Keratinocyte (primary cell): ENCODE data around the gene FLT3. TPM values are rescaled to one million over a fixed set of nuclear protein-coding genes. Genes with fewer than 3 reads are reported as not detected.

Source experiments
- DNase-seq: peaks from one replicate; pipeline ENCODE4 v3.0.0-alpha.2; 2011; ENCODE audit warnings: low read depth, missing footprints, low spot score
- FAIRE-seq: peaks from 2 replicates; lab custom pipeline; 2011; peaks lifted over from hg19 to GRCh38; lab: Jason Lieb, UNC
- H2AFZ ChIP-seq: 2 replicates; pipeline ENCODE4 v1.6.0; 2012; ENCODE audit warnings: low read length, control low read depth, inconsistent platforms; ENCODE audit not compliant: control insufficient read depth
- H3K27ac ChIP-seq: 2 replicates; pipeline ENCODE4 v1.5.1; 2011; ENCODE audit warnings: low read length; ENCODE audit not compliant: control insufficient read depth, insufficient read depth
- H3K27me3 ChIP-seq: 3 replicates; pipeline ENCODE4 v1.6.0; 2011; ENCODE audit warnings: low read length; ENCODE audit not compliant: control insufficient read depth, insufficient read depth; ENCODE audit errors: extremely low read depth
- H3K36me3 ChIP-seq, 2 experiments: 2 replicates in 1 of 2; 3 replicates in 1 of 2; pipeline ENCODE4 v1.5.1; 2011; ENCODE audit warnings: low read length in 2 of 2, mild to moderate bottlenecking in 1 of 2; ENCODE audit not compliant: control insufficient read depth in 2 of 2, insufficient read depth in 2 of 2; ENCODE audit errors: extremely low read depth in 1 of 2
- H3K4me1 ChIP-seq: 3 replicates; pipeline ENCODE4 v1.5.1; 2011; ENCODE audit warnings: low read length; ENCODE audit not compliant: control insufficient read depth, insufficient read depth; ENCODE audit errors: extremely low read depth
- H3K4me2 ChIP-seq: 3 replicates; pipeline ENCODE4 v1.6.0; 2011; ENCODE audit warnings: low read depth, low read length; ENCODE audit not compliant: control insufficient read depth, insufficient read depth; ENCODE audit errors: extremely low read depth
- H3K4me3 ChIP-seq, 3 experiments: fragments of 200-600 bp in 1 of 3; sonication (generic) in 1 of 3; 2 replicates in 2 of 3; 3 replicates in 1 of 3; pipeline ENCODE4 v1.5.1; 2011 to 2016; ENCODE audit warnings: low read length in 3 of 3, mild to moderate bottlenecking in 3 of 3, control low read depth in 2 of 3, inconsistent platforms in 1 of 3, low read depth in 1 of 3, mixed read lengths in 1 of 3, mixed run types in 1 of 3, moderate library complexity in 1 of 3; ENCODE audit not compliant: control insufficient read depth in 2 of 3, insufficient read depth in 2 of 3; ENCODE audit errors: extremely low read depth in 1 of 3
- H3K79me2 ChIP-seq: 2 replicates; pipeline ENCODE4 v1.6.0; 2012; ENCODE audit warnings: low read length; ENCODE audit not compliant: control insufficient read depth, insufficient read depth
- H3K9ac ChIP-seq: 3 replicates; pipeline ENCODE4 v1.6.0; 2011; ENCODE audit warnings: low read length; ENCODE audit not compliant: control insufficient read depth, insufficient read depth; ENCODE audit errors: extremely low read depth
- H3K9me1 ChIP-seq: 3 replicates; pipeline ENCODE4 v1.6.0; 2011; ENCODE audit warnings: low read length; ENCODE audit not compliant: control insufficient read depth, insufficient read depth; ENCODE audit errors: extremely low read depth
- H3K9me3 ChIP-seq: 2 replicates; pipeline ENCODE4 v1.5.1; 2012; ENCODE audit warnings: low read depth, low read length; ENCODE audit not compliant: control insufficient read depth
- H4K20me1 ChIP-seq: 3 replicates; pipeline ENCODE4 v1.6.0; 2011; ENCODE audit warnings: low read length; ENCODE audit not compliant: control insufficient read depth, insufficient read depth; ENCODE audit errors: extremely low read depth
- CTCF ChIP-seq, 3 experiments: IDR thresholded peaks in 1 of 3; conservative IDR thresholded peaks in 1 of 3; optimal IDR thresholded peaks in 1 of 3; 2 replicates in 2 of 3; 3 replicates in 1 of 3; pipeline versions ENCODE3 to v1.5.1; 2011; ENCODE audit warnings: low read length in 3 of 3, mild to moderate bottlenecking in 3 of 3, moderate library complexity in 2 of 3, control low read depth in 1 of 3, inconsistent platforms in 1 of 3; ENCODE audit not compliant: insufficient read depth in 2 of 3; ENCODE audit errors: extremely low read depth in 1 of 3
- EZH2 ChIP-seq: IDR thresholded peaks from one replicate; pipeline ENCODE4 v1.6.1; 2012; ENCODE audit warnings: inconsistent platforms, mild to moderate bottlenecking, low read length, moderate library complexity
- dilution Hi-C: fragments of 300-500 bp; cut with MboI; formaldehyde crosslinking; loops from one replicate; pipeline ENCODE4 v1.7.0; 2020; ENCODE audit warnings: low sequenced_read_pairs; ENCODE audit not compliant: extremely low pct_ligation_motif_present
- polyA plus RNA-seq, 5 experiments: library from polyadenylated mRNA; depleted of rRNA in 3 of 5; stranded (reverse) in 3 of 5; stranded (forward) in 1 of 5; unstranded in 1 of 5; fragments of >200 nt; gene quantifications; 1 replicate in 1 of 5; 2 replicates in 3 of 5; 3 replicates in 1 of 5; pipeline versions ENCODE4 v1.2.1 to v1.2.3, GENCODE V29; 2011 to 2012; ENCODE audit warnings: missing spikeins in 2 of 5, low read depth in 1 of 5, low replicate concordance in 1 of 5

FLT3 gene
- polyA plus RNA-seq, 1 donor (not counting 4 experiments of a cell fraction or from before 2014, with no cell fraction given) = not detected

GRCh38 chr13:28012896-28013295, 87.5 kb downstream of the FLT3 start:
- H3K4me2 ChIP-seq = no peak overlapping the region
- no peak overlapping the region for H3K9ac ChIP-seq
- H3K27me3 ChIP-seq = no peaks in the 10 kb centered on the region
- no peaks in the 10 kb centered on the region for H3K79me2 ChIP-seq
- no peak overlapping the region for H3K4me3 ChIP-seq
- FAIRE-seq (no peak), DNase-seq (no peak)
- no peaks in the 10 kb centered on the region for H3K9me3 ChIP-seq
- H3K9me1 ChIP-seq = no peaks in the 10 kb centered on the region
- no peak overlapping the region for H2AFZ ChIP-seq
- no peak overlapping the region for H3K27ac ChIP-seq
- H4K20me1 ChIP-seq = no peaks in the 10 kb centered on the region
- dilution Hi-C loops = no loop called here
- no peak for TF ChIP-seq EZH2
- no peak for TF ChIP-seq CTCF (optimal IDR thresholded peaks at IDR 0.05 in 1 of 3, IDR thresholded peaks at IDR 0.05 in 1 of 3, conservative IDR thresholded peaks at IDR 0.05 in 1 of 3; ENCODE audit: extremely low read depth in 1 of 3, insufficient read depth in 2 of 3, low read length in 3 of 3)
- no peaks in the 10 kb centered on the region for H3K36me3 ChIP-seq
- H3K4me1 ChIP-seq = peaks cover 5% of the 10 kb centered on the region

- Histone ChIP-seq H2AFZ (no peak overlapping the region), H3K4me2 (no peak overlapping the region), H3K36me3 (no peaks in the 10 kb centered on the region), H3K27ac (no peak overlapping the region), H3K27me3 (no peaks in the 10 kb centered on the region), H3K9ac (no peak overlapping the region), H3K79me2 (no peaks in the 10 kb centered on the region), H3K9me1 (no peaks in the 10 kb centered on the region), H3K4me3 (no peak overlapping the region), H3K4me1 (peaks cover 5% of the 10 kb centered on the region), H3K9me3 (no peaks in the 10 kb centered on the region), H4K20me1 (no peaks in the 10 kb centered on the region)
- FAIRE-seq (no peak), DNase-seq (no peak)
- dilution Hi-C loops = no loop called here
- TF ChIP-seq CTCF (optimal IDR thresholded peaks at IDR 0.05 in 1 of 3, IDR thresholded peaks at IDR 0.05 in 1 of 3, conservative IDR thresholded peaks at IDR 0.05 in 1 of 3; ENCODE audit: extremely low read depth in 1 of 3, insufficient read depth in 2 of 3, low read length in 3 of 3) = no peak
- no peak for TF ChIP-seq EZH2
Observed at GRCh38 chr13:28012383-28012782, 88.0 kb downstream of the FLT3 start.
